ENCODE measurements around the gene SHISA5. TPM values are rescaled to one million over a fixed set of nuclear protein-coding genes. Genes with fewer than 3 reads are reported as not detected.
"Not testable (repeated sequence)": the region's sequence is repeated elsewhere in the genome, so short reads cannot be mapped to it uniquely, and the experiment has no call there.

SHISA5 gene
- total RNA-seq, 1 experiment from 2014 or later: 174 TPM

- Histone ChIP-seq H3K14ac (ENCODE audit: insufficient read depth, low read length) (no peak overlapping the region), H3K18ac (ENCODE audit: insufficient read length, low read depth, low read length) (no peak overlapping the region), H3K9ac (ENCODE audit: extremely low read depth, insufficient read length, low read length) (no peak overlapping the region), H3K23ac (ENCODE audit: insufficient read length, low read depth, low read length) (no peak overlapping the region), H3K23me2 (ENCODE audit: insufficient read length, low read depth, low read length, poor library complexity, severe bottlenecking) (no peaks in the 10 kb centered on the region), H2BK20ac (ENCODE audit: low read depth, low read length, poor library complexity, severe bottlenecking) (no peak overlapping the region), H3K4me1 (ENCODE audit: insufficient read depth, low read length) (no peaks in the 10 kb centered on the region), H2AK5ac (ENCODE audit: insufficient read length, low read length) (no peak overlapping the region), H3K4ac (ENCODE audit: low read depth, low read length) (no peak overlapping the region), H3K4me2 (ENCODE audit: insufficient read depth, insufficient read length, low read length) (no peak overlapping the region), H3K79me2 (ENCODE audit: insufficient read depth, low read length) (no peaks in the 10 kb centered on the region), H3K27me3 (ENCODE audit: insufficient read depth, low read length) (no peaks in the 10 kb centered on the region), H2BK12ac (ENCODE audit: insufficient read length, low read depth, low read length) (no peak overlapping the region), H2BK120ac (ENCODE audit: low read depth, low read length, poor library complexity, severe bottlenecking) (no peak overlapping the region), H4K20me1 (ENCODE audit: control insufficient read depth, insufficient read depth, insufficient read length) (no peaks in the 10 kb centered on the region), H2AFZ (ENCODE audit: low read length) (no peak overlapping the region), H3K9me3 (ENCODE audit: control insufficient read depth, low read depth, low read length) (no peaks in the 10 kb centered on the region), H3T11ph (ENCODE audit: low read length) (no peak overlapping the region), H3K79me1 (ENCODE audit: insufficient read depth, low read depth, low read length, poor library complexity, severe bottlenecking) (no peaks in the 10 kb centered on the region), H4K5ac (ENCODE audit: insufficient read length, low read depth, low read length) (no peak overlapping the region), H2BK5ac (ENCODE audit: insufficient read length, low read length) (no peak overlapping the region), H2BK15ac (ENCODE audit: low read depth, low read length) (no peak overlapping the region), H3K56ac (ENCODE audit: insufficient read length, low read depth, low read length) (no peak overlapping the region), H4K91ac (ENCODE audit: insufficient read length, low read depth, low read length) (no peak overlapping the region), H4K8ac (replicated peaks; ENCODE audit: insufficient read length, low read depth, low read length) (no peak overlapping the region), H3K27ac (ENCODE audit: insufficient read length, low read depth, low read length) (no peak overlapping the region)
- H3K4me1 Mint-ChIP-seq: peaks cover 13 to 23% of the 10 kb centered on the region in 2 experiments
- DNase-seq: no peak
- no peak overlapping the region for H3K4me3 Mint-ChIP-seq
- H3K36me3 Mint-ChIP-seq (ENCODE audit: insufficient read depth in 1 of 3, low read depth in 3 of 3): peaks cover 6 to 48% (median 38%) of the 10 kb centered on the region in 3 experiments
- no CpG with 5 or more reads among the region's 9 CpGs for WGBS (ENCODE audit: extremely low coverage, insufficient read length, low lambda C conversion rate)
- no peaks in the 10 kb centered on the region; the same call in 1 of the 2 replicates for H3K27me3 Mint-ChIP-seq (ENCODE audit: low read depth)
- H3K27ac Mint-ChIP-seq: peak overlapping the region in 1 of 3 experiments; percentile 86; a peak in 2 of 7 replicates
- no peaks in the 10 kb centered on the region for H3K9me3 Mint-ChIP-seq
- TF ChIP-seq CTCF (conservative IDR thresholded peaks at IDR 0.05): no peak
These were observed 40.3 kb downstream of the SHISA5 start for GRCh38 chr3:48463703-48464102.

- H3K18ac ChIP-seq (ENCODE audit: insufficient read length, low read depth, low read length); H2BK12ac ChIP-seq (ENCODE audit: insufficient read length, low read depth, low read length); H3K23ac ChIP-seq (ENCODE audit: insufficient read length, low read depth, low read length); H3K14ac ChIP-seq (ENCODE audit: insufficient read depth, low read length); H3K9me3 Mint-ChIP-seq; H4K20me1 ChIP-seq (ENCODE audit: control insufficient read depth, insufficient read depth, insufficient read length); H2BK5ac ChIP-seq (ENCODE audit: insufficient read length, low read length); H2BK15ac ChIP-seq (ENCODE audit: low read depth, low read length); H3K4me3 Mint-ChIP-seq; H3K4me2 ChIP-seq (ENCODE audit: insufficient read depth, insufficient read length, low read length); H3K27me3 Mint-ChIP-seq (ENCODE audit: low read depth); H3K4ac ChIP-seq (ENCODE audit: low read depth, low read length); H3K9ac ChIP-seq (ENCODE audit: extremely low read depth, insufficient read length, low read length); DNase-seq; H4K5ac ChIP-seq (ENCODE audit: insufficient read length, low read depth, low read length); H2AK5ac ChIP-seq (ENCODE audit: insufficient read length, low read length); H2BK120ac ChIP-seq (ENCODE audit: low read depth, low read length, poor library complexity, severe bottlenecking); H3K4me1 ChIP-seq (ENCODE audit: insufficient read depth, low read length); H3K27ac ChIP-seq (ENCODE audit: insufficient read length, low read depth, low read length); H3K27me3 ChIP-seq (ENCODE audit: insufficient read depth, low read length); H3K9me3 ChIP-seq (ENCODE audit: control insufficient read depth, low read depth, low read length); H3K23me2 ChIP-seq (ENCODE audit: insufficient read length, low read depth, low read length, poor library complexity, severe bottlenecking); H3T11ph ChIP-seq (ENCODE audit: low read length); H3K79me2 ChIP-seq (ENCODE audit: insufficient read depth, low read length); H3K79me1 ChIP-seq (ENCODE audit: insufficient read depth, low read depth, low read length, poor library complexity, severe bottlenecking); H3K56ac ChIP-seq (ENCODE audit: insufficient read length, low read depth, low read length); H2BK20ac ChIP-seq (ENCODE audit: low read depth, low read length, poor library complexity, severe bottlenecking); H2AFZ ChIP-seq (ENCODE audit: low read length); H4K8ac ChIP-seq (replicated peaks; ENCODE audit: insufficient read length, low read depth, low read length); H4K91ac ChIP-seq (ENCODE audit: insufficient read length, low read depth, low read length); H3K27ac Mint-ChIP-seq: not testable (repeated sequence)
- H3K4me1 Mint-ChIP-seq: peaks cover 11 to 18% of the 10 kb centered on the region in 2 experiments
- peaks cover 4 to 47% (median 31%) of the 10 kb centered on the region in 3 experiments; a peak in 6 of 7 replicates for H3K36me3 Mint-ChIP-seq (ENCODE audit: insufficient read depth in 1 of 3, low read depth in 3 of 3)
- no CpG with 5 or more reads among the region's 7 CpGs for WGBS (ENCODE audit: extremely low coverage, insufficient read length, low lambda C conversion rate)
These were observed 42.2 kb downstream of the SHISA5 start for GRCh38 chr3:48461767-48462166.

Measured in H9 (cell line).